DOHH2 (cell line): Measurements from ENCODE around the gene FBXW9.

Experiments used
- H3F3A ChIP-seq: fragments of 200-600 bp; sonication (generic), shearing (Covaris generic); 2 replicates; pipeline ENCODE4 v1.6.0; 2016; ENCODE audit warnings: antibody characterized with exemption, mild to moderate bottlenecking; ENCODE audit not compliant: control insufficient read depth, insufficient read depth
- H3K27ac ChIP-seq: fragments of 200-600 bp; sonication (generic); 2 replicates; pipeline ENCODE4 v1.5.1; 2014; ENCODE audit warnings: low read depth, mild to moderate bottlenecking, low read length, moderate library complexity
- H3K27me3 ChIP-seq: fragments of 200-600 bp; sonication (generic); 2 replicates; pipeline ENCODE4 v1.6.1; 2014; ENCODE audit warnings: mild to moderate bottlenecking, low read length, mixed read lengths; ENCODE audit not compliant: control insufficient read depth
- H3K36me3 ChIP-seq: fragments of 200-600 bp; sonication (generic); 2 replicates; pipeline ENCODE4 v1.6.1; 2014; ENCODE audit warnings: mild to moderate bottlenecking, low read length, moderate library complexity, mixed read lengths; ENCODE audit not compliant: control insufficient read depth
- H3K4me1 ChIP-seq: fragments of 200-600 bp; sonication (generic); 2 replicates; pipeline ENCODE4 v1.6.1; 2014; ENCODE audit warnings: mild to moderate bottlenecking, low read length, mixed read lengths; ENCODE audit not compliant: control insufficient read depth
- H3K4me2 ChIP-seq: fragments of 200-600 bp; sonication (generic); 2 replicates; pipeline ENCODE4 v1.6.0; 2014; ENCODE audit warnings: mild to moderate bottlenecking, low read length, moderate library complexity
- H3K4me3 ChIP-seq: fragments of 200-600 bp; sonication (generic); 2 replicates; pipeline ENCODE4 v1.5.1; 2014; ENCODE audit warnings: mild to moderate bottlenecking, low read length, mixed read lengths
- H3K79me2 ChIP-seq: fragments of 200-600 bp; sonication (generic); 2 replicates; pipeline ENCODE4 v1.6.1; 2014; ENCODE audit warnings: mild to moderate bottlenecking, low read length, mixed read lengths; ENCODE audit not compliant: control insufficient read depth
- H3K9me2 ChIP-seq: fragments of 200-600 bp; sonication (generic); replicated peaks from 2 replicates; pipeline ENCODE4 v1.6.1; 2014; ENCODE audit warnings: mild to moderate bottlenecking, low read length, mixed read lengths; ENCODE audit not compliant: control insufficient read depth
- H3K9me3 ChIP-seq: fragments of 200-600 bp; sonication (generic); 2 replicates; pipeline ENCODE4 v1.6.1; 2014; ENCODE audit warnings: antibody characterized with exemption, low read length, mixed read lengths; ENCODE audit not compliant: control insufficient read depth, insufficient read depth
- H4K20me1 ChIP-seq: fragments of 200-600 bp; sonication (generic); 2 replicates; pipeline ENCODE4 v1.6.0; 2014; ENCODE audit warnings: low read depth, mild to moderate bottlenecking, antibody characterized with exemption, low read length, moderate library complexity; ENCODE audit not compliant: control insufficient read depth, insufficient read depth
- EZH2phosphoT487 ChIP-seq: fragments of 200-600 bp; sonication (generic); IDR thresholded peaks from 2 replicates; pipeline ENCODE4 v1.6.1; 2017; ENCODE audit warnings: borderline replicate concordance, mild to moderate bottlenecking, antibody characterized with exemption, low read length, moderate library complexity, mixed read lengths
- TF ChIP-seq, protein P1 (sequence below): fragments of 200-600 bp; sonication (generic); IDR thresholded peaks from one replicate; pipeline ENCODE4 v1.5.1; 2014; ENCODE audit warnings: antibody characterized with exemption, mild to moderate bottlenecking, low read depth, low read length; ENCODE audit not compliant: poor library complexity, severe bottlenecking

The FBXW9 gene

DNA sequence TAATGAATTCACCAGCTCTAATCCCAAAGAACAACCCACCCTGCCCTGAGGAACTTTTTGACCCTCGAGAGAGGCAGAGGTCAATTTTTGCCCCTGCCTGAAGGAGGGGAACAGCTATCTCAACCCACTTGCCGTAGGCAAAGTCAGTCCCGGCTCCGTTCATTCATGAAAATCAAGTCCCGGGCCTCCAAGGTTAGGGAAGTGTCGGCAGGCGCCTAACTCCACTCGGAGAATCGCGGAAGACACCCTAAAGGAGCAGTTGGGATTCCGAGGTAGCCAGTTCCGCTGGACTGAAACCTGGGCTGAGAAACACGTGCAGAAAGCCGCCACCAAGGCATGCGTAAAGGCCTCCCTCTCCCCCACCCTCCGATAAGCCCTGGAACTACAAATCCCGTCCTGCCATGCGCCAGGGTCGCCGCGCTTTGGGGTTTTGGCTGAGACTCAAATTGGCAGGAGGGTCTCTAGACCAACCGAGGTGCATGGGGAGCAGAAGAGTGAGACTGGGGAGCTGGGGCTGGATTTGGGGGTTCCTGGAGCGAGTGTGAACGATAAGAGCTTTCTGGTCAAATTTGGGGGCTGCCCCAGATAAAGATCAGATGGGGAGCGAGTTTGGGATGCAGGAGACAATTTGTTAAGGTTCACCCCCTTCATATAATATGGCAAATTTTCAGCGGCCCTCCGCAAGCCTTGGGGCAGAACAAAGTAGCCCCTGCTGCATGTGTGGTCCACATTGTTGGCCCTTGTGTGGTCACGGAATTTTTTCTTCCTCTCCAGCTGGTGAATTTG is 27.4 kb upstream of the FBXW9 start, which contains the start of gene TNPO2:
TSS of gene TNPO2 (minus strand) at position 292 of the 786 bp plus-strand sequence. CDS start 2,955 bp downstream, outside the sequence.
- peaks cover 68% of the 10 kb centered on the region for H3K79me2 ChIP-seq
- peak within 1 kb of the TSS; percentile 96 for H3K4me3 ChIP-seq

DNA sequence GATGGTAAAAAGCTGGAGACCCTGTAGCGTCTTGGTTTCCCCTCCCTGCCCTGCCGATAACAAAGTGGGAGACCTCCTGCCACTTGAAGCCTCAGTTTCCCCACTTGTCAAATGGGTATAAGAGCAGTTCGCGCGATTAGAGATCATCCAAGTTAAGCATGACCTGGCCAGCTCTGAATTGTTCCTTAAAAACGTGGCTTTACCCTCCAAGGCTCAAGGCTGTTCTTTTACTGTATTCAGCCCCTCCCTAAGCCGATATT is 26.9 kb upstream of the FBXW9 start:
- Histone ChIP-seq H3K4me2 (peak overlapping the region; percentile 83), H3K4me1 (peaks cover 46% of the 10 kb centered on the region), H3F3A (peaks cover 13% of the 10 kb centered on the region), H3K9me2 (no peaks in the 10 kb centered on the region), H3K36me3 (peaks cover 58% of the 10 kb centered on the region), H3K27me3 (no peaks in the 10 kb centered on the region), H3K27ac (peak overlapping the region; percentile 78), H4K20me1 (peaks cover 10% of the 10 kb centered on the region; the same call in 1 of the 2 replicates), H3K9me3 (no peaks in the 10 kb centered on the region), H3K79me2 (peaks cover 70% of the 10 kb centered on the region), H3K4me3 (peak overlapping the region; percentile 96)
- TF ChIP-seq EZH2phosphoT487, result no peak
- TF ChIP-seq, protein P1, sequence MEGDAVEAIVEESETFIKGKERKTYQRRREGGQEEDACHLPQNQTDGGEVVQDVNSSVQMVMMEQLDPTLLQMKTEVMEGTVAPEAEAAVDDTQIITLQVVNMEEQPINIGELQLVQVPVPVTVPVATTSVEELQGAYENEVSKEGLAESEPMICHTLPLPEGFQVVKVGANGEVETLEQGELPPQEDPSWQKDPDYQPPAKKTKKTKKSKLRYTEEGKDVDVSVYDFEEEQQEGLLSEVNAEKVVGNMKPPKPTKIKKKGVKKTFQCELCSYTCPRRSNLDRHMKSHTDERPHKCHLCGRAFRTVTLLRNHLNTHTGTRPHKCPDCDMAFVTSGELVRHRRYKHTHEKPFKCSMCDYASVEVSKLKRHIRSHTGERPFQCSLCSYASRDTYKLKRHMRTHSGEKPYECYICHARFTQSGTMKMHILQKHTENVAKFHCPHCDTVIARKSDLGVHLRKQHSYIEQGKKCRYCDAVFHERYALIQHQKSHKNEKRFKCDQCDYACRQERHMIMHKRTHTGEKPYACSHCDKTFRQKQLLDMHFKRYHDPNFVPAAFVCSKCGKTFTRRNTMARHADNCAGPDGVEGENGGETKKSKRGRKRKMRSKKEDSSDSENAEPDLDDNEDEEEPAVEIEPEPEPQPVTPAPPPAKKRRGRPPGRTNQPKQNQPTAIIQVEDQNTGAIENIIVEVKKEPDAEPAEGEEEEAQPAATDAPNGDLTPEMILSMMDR, result no peak

More for the DNA sequence above, 27.4 kb upstream of the FBXW9 start, which contains the start of gene TNPO2:
- Histone ChIP-seq H3K27me3 (no peaks in the 10 kb centered on the region), H4K20me1 (peaks cover 6% of the 10 kb centered on the region; the same call in 1 of the 2 replicates), H3K27ac (peak within 1 kb of the TSS; percentile 78), H3K9me3 (no peaks in the 10 kb centered on the region), H3K36me3 (peaks cover 58% of the 10 kb centered on the region), H3K4me1 (peaks cover 51% of the 10 kb centered on the region), H3F3A (peaks cover 17% of the 10 kb centered on the region), H3K4me2 (peak within 1 kb of the TSS; percentile 83), H3K9me2 (no peaks in the 10 kb centered on the region)
- TF ChIP-seq, protein P1, result no peak
- no peak for TF ChIP-seq EZH2phosphoT487

DNA sequence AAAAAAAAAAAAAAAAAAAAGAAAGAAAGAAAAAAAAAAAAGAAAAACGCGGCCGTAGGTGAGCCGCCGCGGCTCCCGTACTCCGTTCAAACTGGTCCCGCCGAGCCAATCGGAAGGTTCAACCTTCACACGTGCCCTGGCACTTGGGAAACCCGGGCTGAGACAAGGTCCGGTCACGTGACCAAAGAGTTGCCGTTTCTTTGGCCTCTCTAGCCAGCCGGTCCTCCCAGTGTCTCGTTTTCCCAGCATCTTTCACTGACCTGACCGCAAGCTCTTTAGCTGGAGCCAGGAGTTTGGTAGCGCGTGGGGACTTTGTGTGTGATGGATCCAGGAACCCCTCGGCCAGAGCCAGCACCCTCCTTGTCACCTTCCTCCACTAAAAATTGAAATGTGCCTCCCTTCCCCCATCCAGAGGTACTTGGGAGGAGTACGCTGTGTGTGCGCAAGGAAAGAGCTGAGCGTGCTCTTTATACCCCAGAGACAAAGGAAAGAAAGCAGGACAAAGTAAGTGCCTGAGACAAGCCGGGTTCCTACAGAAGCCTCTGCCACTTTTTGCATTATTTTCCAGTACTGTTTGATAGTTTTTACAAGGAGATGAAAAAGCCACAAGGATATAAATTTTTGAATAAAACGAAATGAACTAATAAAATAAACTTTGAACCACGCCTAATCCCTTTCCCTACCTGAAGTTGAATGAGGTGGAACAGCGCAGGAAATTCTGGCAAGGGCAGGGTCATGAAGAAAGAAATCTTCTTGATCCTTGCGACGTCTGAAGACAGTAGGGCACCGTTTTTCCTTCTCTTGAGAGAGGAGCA is 26.3 kb upstream of the FBXW9 start:
- Histone ChIP-seq H3K79me2 (peaks cover 72% of the 10 kb centered on the region), H4K20me1 (peaks cover 10% of the 10 kb centered on the region; the same call in 1 of the 2 replicates), H3K27me3 (no peaks in the 10 kb centered on the region), H3K27ac (peak overlapping the region; percentile 78), H3K9me2 (no peaks in the 10 kb centered on the region), H3K4me1 (peaks cover 40% of the 10 kb centered on the region), H3K4me3 (peak overlapping the region; percentile 96), H3K9me3 (no peaks in the 10 kb centered on the region), H3K36me3 (peaks cover 57% of the 10 kb centered on the region), H3K4me2 (peak overlapping the region; percentile 98), H3F3A (peaks cover 9% of the 10 kb centered on the region)
- TF ChIP-seq, protein P1, result no peak
- TF ChIP-seq EZH2phosphoT487, result no peak
